HG03135 (cell line): ENCODE measurements around the gene SPPL2B.

Experiments
- ATAC-seq: cut with Tn5 transposase; IDR thresholded peaks from one replicate; pipeline ENCODE4 v1.9.1; 2021; ENCODE audit warnings: mild to moderate bottlenecking, moderate library complexity; ENCODE audit not compliant: unreplicated experiment

Gene SPPL2B

GRCh38 chr19:2296141-2296540 lies 32.3 kb upstream of the SPPL2B start:
- ATAC-seq = no peak

GRCh38 chr19:2300533-2300932 lies 28.0 kb upstream of the SPPL2B start:
- ATAC-seq = no peak

- no peak for ATAC-seq
Observed at GRCh38 chr19:2302319-2303210, 25.9 kb upstream of the SPPL2B start.

- ATAC-seq = no peak
Observed at GRCh38 chr19:2303211-2303798, 25.2 kb upstream of the SPPL2B start.

GRCh38 chr19:2305452-2306280 lies 22.8 kb upstream of the SPPL2B start:
- ATAC-seq = no peak

GRCh38 chr19:2306281-2306806 lies 22.1 kb upstream of the SPPL2B start:
- no peak for ATAC-seq

GRCh38 chr19:2306971-2307370 lies 21.5 kb upstream of the SPPL2B start:
- no peak for ATAC-seq

GRCh38 chr19:2307518-2308012 lies 20.9 kb upstream of the SPPL2B start:
- no peak for ATAC-seq

GRCh38 chr19:2308114-2308556 lies 20.3 kb upstream of the SPPL2B start, which contains the start of gene LINGO3:
Gene LINGO3, minus strand, starts transcription at chr19:2308154. Its CDS starts 16,378 bp downstream, at chr19:2291776.
- no peak for ATAC-seq

GRCh38 chr19:2309734-2310362 lies 18.6 kb upstream of the SPPL2B start:
- ATAC-seq = no peak

- ATAC-seq = no peak
Observed at GRCh38 chr19:2311093-2311492, 17.4 kb upstream of the SPPL2B start.

GRCh38 chr19:2312820-2313501 lies 15.5 kb upstream of the SPPL2B start:
- no peak for ATAC-seq

GRCh38 chr19:2315121-2315817 lies 13.2 kb upstream of the SPPL2B start:
- no peak for ATAC-seq

GRCh38 chr19:2315818-2316353 lies 12.6 kb upstream of the SPPL2B start:
- no peak for ATAC-seq

- no peak for ATAC-seq
Observed at GRCh38 chr19:2317300-2317699, 11.2 kb upstream of the SPPL2B start.

- ATAC-seq = no peak
Observed at GRCh38 chr19:2317756-2318155, 10.7 kb upstream of the SPPL2B start.

- no peak for ATAC-seq
Observed at GRCh38 chr19:2318923-2319322, 9.6 kb upstream of the SPPL2B start.

GRCh38 chr19:2319551-2319950 lies 8.9 kb upstream of the SPPL2B start:
- no peak for ATAC-seq

- ATAC-seq = no peak
Observed at GRCh38 chr19:2320049-2320448, 8.4 kb upstream of the SPPL2B start.
